ENCODE data around the gene LRRFIP1.

The LRRFIP1 gene

DNA sequence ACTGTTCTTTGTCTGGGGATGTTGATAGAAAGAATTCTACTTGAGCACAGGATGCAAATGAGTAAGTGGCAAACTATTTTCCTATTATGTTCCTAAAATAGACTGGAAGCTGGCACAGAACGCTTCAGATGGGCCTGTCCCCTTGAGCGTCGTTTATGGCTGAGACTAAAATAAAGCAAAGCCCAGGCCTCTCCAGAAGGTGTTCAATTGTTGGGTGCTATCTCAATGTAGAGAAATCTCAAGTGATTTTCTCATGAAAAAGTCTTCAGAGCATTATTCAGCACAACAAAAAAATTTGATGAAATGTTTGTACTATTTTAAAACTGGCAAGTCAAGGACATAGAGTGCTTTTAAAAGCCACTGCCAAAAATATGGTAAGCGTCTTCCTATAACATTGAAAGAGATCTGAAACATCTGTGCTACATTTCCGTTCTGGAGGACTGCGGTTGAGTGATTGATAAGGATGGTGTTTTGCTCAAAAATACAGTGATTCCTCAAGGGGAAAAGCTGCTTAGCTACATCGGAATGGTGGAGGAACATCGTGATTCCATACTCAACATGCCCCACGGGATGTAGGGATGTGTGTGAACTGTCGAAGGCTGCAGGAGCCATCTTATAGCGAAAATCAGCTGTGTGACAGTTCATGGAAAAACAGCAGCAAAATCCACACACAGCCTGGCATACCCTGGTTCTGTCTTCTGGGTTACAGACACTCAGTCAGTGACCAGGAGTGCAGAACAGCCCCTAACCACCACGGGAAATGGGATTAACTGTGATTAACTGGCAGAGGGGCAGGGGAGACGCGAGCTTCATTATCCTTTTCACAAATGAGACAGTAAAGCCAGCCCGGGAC is 10.4 kb upstream of the LRRFIP1 start:
- no peak for DNase-seq (ENCODE audit: low read depth in 2 of 2)

DNA sequence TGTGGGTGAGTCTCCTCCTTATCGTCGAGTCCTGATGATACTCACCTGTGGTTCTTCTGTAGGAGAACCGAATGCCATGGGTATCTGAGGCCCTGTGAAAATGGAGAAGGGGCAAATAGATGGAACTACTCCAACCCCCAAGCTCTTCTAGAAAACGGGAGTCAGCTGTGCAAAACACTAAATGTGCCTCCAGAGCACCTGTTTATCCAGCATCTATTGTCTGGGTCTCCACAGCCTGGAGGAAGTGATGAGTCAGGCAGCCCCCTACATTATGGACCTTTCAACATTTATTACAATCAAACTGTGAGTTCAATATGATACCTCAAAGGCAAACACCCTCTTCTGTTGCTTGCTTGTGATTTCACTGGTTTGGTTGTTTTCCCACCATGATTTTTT is 9.8 kb upstream of the LRRFIP1 start:
- DNase-seq (ENCODE audit: low read depth in 2 of 2) = no peak

DNA sequence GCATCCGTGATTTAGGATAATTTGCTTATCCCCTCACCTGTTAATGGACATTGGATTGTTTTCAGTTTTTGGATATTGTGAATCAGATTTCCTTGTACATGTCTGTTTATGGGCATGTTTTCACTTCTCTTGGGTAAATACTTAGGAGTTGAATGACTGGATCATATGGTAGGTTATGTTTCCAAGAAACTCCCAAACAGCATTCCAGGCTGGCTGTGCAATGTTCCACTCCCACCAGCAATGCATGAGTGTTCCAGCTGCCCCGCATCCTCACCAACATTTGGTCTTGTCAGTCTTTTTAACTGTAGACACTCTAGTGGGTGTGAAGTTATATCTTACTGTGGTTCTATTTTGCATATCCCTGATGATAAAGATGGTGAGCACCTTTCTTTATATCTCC is 8.9 kb upstream of the LRRFIP1 start:
- DNase-seq (ENCODE audit: low read depth in 2 of 2) = no peak

DNA sequence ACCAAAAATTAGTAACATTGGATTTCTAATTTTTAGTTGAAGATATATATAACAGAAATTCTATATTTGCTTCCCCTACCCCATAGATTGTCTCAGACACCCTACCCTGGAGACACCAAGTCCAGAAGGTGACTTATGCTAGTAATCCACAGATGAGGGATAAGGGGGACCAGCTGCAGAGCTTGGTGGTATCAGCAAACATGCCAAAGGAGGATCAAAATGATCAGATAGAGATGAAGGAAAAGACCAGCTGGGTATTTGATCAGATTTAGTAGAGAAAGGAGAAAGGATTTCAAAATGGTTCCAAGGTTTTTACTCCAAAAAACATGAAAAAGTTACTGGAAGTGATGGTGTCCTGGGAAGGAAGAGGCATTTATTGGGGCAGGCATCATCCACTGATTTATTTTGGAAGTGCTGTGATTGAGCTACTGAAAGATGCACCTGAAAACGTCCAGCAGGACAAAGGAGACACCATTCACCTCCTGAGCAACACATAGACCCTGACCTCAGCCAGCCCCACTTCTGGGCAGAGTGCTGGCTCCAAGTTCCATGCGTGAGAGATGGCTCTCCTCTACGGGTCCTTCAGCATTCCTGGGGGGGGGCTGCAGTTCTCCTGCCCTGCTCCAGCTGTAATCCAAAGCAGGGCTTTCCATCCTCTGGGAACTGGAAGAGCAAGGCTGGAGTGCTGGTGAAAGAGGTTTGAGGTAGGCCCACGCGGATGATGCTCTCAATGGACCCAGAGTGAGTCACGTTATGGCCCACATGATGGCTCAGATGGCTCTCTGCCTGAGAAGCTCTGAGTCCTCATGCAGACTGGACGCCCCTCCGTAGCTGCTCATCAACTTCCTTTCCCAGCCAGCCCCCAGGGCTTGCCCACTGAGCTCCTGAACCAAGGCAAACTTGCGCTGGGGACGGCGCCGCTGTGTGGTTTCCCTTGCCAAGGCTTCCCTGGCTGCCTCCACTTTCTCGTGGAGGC is 3.7 kb upstream of the LRRFIP1 start:
- DNase-seq (ENCODE audit: low read depth in 2 of 2) = no peak

DNA sequence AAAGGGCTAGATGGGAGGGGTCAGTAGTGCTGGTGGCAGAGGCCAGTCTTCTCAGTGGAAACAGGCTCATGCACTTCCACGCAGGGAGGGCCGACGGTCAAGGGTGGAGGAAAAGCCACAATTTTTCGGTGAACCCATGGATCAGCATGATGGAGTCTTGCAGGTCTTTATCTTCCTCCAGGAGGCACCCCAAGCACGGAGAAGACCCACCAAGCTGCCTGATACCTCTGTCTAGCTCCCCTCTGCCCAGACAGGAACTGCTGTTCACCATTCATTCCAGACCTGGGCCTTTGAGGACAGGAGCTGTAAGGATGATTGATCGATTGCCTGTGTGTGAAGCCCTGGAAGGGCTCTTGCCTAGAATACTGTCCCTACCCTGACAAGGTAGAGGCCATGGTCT is 2.8 kb upstream of the LRRFIP1 start:
- DNase-seq (ENCODE audit: low read depth in 2 of 2) = no peak

DNA sequence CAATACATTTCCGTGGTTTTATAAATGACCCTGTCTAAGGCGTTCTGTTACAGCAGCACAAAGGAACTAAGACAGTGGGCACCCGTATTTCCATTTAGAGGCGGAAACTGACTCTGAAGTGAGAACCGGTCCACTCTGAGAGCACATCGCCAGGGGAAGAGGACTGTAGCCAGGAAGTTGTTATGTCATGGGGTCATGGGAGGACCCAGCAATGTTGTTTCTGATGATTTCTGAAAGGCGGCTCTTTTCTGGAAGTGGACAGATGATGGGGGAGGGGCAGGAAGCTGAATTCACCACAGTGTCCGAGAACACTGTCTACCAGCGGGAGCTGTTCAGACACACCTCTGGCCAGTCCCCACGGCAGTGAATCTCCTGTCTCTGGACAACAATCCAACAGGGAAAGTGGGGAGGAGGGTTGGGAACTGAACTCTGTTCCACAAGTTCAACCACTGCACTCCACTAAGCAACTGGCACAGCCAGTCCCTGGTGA is 2.1 kb upstream of the LRRFIP1 start:
- no peak for DNase-seq (ENCODE audit: low read depth in 2 of 2)

DNA sequence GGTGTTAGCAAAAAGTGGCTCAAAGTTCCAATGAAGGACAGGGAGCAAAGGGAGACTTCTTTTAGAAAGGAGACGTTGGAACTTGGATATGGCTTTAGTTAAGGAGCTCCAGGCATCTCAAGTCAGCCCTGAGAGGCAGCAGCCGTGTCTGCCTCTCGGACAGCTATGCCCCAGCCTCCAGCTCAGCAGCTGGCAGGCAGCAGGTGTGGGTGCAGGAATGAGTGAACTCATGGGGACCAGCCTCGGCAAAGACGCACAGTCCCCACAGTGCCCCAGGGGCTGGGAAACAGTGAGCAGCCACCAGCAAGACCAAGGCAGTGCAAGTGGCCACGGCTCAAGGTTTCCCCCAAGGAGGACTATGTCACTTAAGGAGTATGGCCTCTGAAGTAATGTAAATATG is 1.6 kb upstream of the LRRFIP1 start:
- no peak for DNase-seq (ENCODE audit: low read depth in 2 of 2)

DNA sequence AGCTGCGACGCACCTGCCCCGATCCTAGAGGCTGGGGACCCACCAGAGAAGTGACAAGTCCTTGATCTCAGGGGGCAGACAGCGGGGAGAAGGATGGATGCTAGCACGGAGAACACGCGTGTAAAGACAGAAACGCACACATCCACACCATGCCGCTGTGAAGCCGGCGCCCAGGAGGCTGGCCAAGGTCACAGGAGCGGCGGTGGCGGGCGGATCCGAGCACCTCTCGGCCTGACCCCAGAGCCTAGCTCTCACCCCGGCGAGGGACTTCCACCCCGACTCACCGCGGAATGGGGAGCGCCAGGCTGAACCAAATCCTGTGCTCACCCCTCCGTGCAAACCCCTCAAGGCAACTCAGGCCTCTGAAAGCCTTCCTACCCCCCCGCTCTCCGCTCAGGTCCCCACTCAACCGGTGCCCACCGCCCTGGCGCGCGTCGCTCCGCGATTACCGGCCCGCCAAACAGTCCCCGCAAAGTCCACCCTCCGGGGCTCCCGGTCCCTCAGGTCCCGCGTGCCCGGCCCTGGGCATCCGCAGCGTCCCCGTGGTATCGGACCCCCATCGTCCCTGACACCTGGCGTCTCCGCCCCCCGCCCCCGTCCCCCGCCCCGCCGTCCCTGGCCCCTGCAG is 460 bp upstream of the LRRFIP1 start:
- no peak for DNase-seq (ENCODE audit: low read depth in 2 of 2)

DNA sequence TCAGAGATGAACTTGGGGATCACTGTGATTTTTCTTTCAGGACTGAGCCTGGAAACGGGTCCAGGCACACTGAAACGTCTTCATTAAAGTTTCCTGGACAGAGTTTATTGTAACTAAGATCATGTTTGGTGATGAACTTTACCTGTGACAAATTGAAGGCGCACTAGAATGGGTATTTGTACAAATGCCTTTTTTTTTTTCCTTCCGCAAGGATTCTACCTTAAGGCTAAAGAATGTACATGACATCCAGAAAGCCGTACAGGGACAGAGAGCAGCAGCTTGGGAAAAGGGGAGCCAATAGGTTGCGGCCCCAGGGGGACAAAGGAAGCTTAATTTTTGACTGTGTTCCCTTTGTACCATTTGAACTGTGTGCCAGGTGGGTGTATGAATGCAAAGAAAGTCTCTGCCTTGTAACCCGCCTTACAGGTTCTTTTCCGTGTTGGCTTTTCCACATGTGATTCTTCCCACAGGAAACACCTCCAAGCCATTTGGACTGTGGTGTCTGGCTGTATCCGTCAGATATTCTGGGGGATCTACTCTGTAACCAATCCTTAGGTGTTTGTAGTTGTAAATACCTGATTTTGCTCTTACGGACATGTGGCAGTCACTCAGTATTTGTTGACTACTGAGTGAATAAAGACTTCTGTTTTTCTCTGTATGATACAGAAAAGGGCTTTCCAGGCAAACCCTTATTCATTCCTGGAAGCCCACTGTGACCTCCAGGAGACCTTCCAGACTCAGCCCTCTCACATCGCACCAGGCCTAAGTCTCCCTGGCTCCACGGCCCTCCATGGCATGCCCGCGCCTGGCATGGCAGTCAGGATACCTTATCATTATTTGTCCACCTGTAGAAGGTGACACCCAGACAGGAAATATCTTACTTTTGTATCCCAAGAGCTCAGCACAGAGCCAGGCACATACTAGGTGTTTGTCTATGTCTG is 1.1 kb downstream of the LRRFIP1 start:
- DNase-seq (ENCODE audit: low read depth in 2 of 2) = no peak

DNA sequence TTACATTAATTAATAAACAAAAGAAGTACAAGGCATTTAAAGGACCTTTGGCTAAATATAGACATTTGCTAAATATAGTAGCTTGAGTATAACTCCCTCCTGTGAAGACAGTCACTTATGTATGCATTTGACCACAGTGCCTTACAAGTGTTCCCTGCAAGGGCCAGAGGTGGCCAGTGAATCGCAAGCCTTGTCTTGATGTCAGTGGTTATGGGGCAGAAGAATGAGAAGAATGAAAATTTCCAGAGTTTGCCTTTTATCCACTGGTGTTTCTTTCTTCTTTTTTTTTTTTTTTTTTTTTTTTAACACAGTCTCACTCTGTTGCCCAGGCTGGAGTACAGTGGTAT is 1.8 kb downstream of the LRRFIP1 start:
- no peak for DNase-seq (ENCODE audit: low read depth in 2 of 2)

DNA sequence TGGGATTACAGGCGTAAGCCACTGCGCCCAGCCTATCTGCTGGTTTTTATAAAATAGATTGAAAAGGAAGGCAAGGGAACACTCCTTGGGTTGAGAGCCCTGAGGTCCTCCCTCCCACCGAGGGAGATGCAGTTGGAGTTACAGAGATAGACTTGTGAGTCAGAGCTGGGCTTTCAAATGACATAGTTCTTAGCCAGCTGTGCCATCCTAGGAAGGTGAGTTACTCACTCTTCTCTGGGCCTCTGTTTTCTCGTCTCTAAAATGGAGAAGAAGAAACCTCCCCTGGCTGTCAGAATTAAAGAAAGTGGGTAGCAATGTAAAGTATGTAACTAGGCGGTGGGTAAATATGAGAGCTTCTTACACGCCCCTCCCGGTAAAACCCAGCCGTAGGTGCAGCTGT is 2.4 kb downstream of the LRRFIP1 start:
- no peak for DNase-seq (ENCODE audit: low read depth in 2 of 2)

DNA sequence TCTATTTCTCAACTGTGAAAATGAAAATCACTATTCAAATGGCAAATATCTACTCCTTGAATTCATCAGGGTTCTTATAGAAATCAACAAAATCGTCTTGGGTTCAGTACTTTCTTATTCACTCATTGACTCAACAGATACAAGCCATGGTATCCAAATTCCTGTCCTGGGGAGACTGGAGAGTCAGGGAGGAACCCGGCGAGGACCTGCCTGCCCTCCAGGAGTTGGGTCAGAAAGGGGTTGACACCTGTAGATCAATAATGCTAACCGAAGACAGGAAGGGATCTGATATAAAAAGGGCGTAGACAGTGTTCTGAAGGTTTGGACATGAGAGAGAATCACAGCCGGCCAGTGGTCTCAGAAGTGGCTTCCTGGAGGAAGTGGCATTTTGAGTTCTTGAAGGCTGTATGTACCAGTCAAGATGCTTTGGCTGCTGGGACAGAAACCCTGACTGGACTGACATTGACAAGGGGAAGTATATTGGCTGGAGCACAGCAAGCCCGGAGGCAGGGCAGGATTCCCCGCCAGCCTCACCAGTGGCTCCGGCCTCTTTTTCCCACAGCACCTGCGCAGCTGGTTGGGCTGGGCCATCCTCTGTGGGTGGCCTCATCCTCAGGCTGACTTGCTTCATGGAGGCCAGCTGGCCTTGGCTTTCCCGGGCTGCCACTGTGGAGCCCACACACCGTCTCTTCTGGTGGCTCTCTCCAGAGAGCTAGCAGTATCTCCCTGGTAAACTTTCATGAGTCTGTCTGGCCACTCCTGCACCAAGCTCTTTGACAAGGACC is 3.0 kb downstream of the LRRFIP1 start:
- no peak for DNase-seq (ENCODE audit: low read depth in 2 of 2)

DNA sequence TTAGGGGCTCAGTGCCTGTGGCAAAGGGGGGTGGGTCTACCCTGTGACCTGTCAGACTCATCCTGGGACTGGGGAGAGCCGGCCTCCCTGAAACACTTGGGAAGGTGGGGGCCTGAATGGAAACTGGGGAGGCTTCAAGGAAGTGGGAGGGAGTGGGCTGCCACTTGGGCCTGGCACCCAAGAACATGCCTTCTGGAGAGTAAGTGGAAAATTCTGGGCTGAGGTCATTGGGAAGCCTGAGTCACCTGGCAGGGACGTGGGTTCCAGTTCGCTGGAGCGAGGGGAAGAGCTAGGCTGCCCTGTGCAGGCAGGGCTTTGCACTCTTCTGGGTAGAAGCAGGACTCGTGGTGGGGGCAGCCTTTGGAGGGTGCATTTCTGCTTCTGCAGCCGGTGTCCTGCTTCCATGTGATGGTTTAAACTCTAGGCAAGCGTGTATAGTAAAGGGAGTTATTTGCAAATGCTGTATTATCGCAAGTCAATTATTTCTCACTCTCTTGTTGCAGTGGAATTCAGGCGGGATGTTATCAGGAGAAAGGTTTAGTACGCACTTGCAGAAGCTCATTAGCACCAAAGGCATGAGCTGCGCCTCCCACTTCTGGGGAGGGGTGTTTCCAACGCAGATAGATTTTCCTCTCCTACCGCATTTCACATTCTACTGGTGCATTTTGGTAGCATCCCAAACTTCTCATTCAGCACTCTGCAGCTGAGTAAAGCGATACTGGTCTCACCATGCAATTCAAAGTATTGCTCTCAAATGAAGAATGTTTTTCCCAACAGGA is 3.8 kb downstream of the LRRFIP1 start:
- no peak for DNase-seq (ENCODE audit: low read depth in 2 of 2)

DNA sequence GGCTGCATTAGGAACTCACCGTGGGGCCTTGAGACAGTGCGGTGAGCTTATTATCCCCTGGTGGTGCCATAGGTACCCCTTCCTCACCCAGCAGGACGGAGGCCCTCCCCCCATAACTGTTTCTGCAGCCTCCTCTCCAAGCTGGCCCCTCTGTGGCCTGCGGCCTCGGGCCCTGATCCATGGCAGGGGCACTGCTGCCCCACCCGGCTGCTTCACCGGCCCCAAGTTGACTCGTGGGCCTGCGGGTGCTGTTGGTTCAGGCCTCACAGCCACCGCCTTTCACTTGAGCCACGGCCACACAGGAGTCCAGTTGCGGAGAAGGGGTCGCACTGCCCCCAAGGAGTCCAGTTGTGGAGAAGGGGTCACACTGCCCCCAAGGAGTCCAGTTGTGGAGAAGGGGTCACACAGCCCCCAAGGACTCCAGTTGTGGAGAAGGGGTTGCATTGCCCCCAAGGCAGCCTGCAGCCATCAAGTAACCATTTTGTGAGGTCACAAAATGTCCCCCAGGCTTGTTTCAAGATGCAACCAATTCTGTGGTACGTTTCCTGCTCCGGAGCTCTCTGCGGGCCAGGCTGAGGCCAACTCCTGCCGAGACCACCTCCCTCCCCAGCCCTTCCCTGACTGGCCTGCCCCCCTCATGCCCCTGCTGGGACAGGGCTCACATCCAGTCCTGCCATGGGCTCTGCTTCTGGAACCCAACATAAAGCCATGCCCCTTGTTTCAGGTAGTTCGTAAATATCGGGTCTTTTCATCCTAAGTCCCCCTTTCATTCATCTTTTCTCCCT is 4.6 kb downstream of the LRRFIP1 start:
- DNase-seq (ENCODE audit: low read depth in 2 of 2) = no peak

DNA sequence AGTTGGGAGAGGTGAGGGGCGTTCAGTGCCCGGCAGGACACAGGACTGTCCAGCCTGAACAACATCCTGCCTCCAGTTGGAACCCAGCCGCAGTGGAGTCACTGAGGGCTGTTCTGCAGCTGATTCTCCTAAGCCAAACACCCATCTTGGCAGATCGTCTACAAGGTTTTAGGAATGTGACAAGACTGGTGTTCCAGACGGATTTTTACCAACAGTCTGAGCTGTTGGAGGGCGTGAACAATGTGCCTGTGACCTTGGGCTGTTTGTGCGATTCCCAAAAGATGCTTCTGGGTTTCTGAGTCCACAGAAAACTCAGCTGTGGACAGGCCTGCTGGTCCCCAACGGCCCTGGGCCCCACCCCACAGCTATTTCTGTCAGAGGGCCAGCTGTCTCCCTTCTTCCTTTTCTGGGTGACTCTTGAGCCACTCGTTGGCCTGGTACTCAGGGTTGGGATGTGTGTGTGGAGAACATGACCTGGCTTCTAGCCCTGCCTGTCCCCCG is 5.7 kb downstream of the LRRFIP1 start:
- no peak for DNase-seq (ENCODE audit: low read depth in 2 of 2)

DNA sequence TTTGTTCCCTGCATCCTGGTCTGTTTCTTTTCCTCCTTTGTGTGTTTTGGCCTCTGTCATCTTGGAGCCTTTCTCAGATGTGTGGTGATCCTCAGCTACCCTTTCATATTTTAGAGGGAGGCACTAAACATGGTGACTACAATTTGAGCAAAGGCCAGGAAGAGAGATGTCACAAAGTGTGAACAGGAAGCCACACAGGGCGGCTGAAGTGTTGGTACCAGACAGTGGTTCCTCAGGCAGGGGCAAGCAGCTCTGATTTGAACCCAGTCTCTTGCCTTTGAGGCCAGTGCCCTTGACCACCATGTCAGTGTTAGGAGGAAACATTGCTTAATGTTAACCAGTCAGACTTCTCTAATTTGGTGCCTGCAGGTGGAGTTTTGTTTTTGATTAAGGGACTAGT is 9.2 kb downstream of the LRRFIP1 start:
- no peak for DNase-seq (ENCODE audit: low read depth in 2 of 2)

DNA sequence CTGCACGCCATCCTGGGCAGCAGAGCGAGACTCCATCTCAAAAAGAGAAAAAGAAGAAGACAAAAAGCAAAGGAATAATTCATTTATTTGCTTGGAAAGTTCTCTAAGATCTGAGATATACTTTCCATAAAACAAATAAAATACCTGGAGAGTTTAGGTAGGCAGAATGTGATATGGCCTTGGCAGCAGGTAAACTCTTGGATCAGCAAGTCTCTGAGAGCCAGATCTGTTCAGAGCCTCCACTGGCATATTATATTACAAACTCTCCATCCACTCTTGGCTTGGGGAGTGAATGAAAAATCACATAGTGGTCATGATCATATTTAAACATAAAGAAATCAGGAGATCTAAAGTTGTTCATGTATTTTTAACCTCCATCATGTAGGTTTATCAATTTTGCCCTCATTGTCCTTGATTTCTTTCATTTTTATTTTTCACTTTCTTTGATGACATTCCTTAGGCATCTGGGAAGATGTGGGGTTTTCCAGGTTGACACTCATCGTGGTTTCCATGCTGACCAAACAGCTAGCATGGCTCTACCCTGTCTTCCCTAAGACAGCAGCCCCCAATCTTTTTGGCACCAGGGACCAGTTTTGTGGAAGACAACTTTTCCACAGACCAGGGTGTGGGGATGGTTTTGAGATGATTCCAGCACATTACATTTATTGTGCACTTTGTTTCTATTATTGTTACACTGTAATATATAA is 10.2 kb downstream of the LRRFIP1 start:
- DNase-seq (ENCODE audit: low read depth in 2 of 2) = no peak

DNA sequence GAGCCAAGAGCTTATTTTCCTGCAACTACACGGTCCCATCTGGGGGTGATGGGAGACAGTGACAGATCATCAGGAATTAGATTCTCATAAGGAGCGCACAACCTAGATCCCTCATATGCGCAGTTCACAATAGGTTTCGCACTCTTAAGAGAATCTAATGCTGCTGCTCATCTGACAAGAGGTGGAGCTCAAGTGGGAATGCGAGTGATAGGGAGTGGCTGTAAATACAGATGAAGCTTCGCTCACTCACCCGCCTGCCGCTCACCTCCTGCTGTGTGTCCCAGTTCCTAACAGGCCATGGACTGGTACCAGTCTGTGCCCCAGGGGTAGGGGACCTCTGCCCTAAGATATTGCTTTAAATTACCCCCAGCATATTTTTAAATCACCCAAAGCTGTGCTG is 10.8 kb downstream of the LRRFIP1 start:
- no peak for DNase-seq (ENCODE audit: low read depth in 2 of 2)
